ENCODE results near the gene ENTPD5.
"Not testable (repeated sequence)": the region's sequence is repeated elsewhere in the genome, so short reads cannot be mapped to it uniquely, and the experiment has no call there.

The ENTPD5 gene

GRCh38 chr14:73996731-73997107, 22.4 kb downstream of the ENTPD5 start:
- Histone ChIP-seq H3K4me3 (ENCODE audit: low read depth, low read length) (no peak overlapping the region), H3K27ac (ENCODE audit: extremely low read depth, low read depth, low read length) (no peak overlapping the region), H3K4me1 (ENCODE audit: control insufficient read depth, insufficient read depth, low read length) (no peaks in the 10 kb centered on the region), H3K9me3 (ENCODE audit: control insufficient read depth, insufficient read depth, low read depth, low read length) (no peaks in the 10 kb centered on the region), H3K36me3 (ENCODE audit: control insufficient read depth in 2 of 2, insufficient read depth in 1 of 2, low read length in 2 of 2) (peaks cover 0 to 4% of the 10 kb centered on the region in 2 experiments; a peak in 2 of 3 replicates)
- ChIA-PET CTCF (interaction anchor here (0.6 kb wide), 1 partner anchor 19 kb away, joined by 4 read pairs; no protein-coding TSS in a partner anchor), POLR2A (no interaction called here)
- no peak for TF ChIP-seq ZNF335 (tag by site-specific recombination; conservative IDR thresholded peaks at IDR 0.05)
- TF ChIP-seq ZNF23 (tag by site-specific recombination; IDR thresholded peaks at IDR 0.05; ENCODE audit: borderline replicate concordance) = no peak
- no peak for TF ChIP-seq PRDM10 (tag by site-specific recombination; IDR thresholded peaks at IDR 0.05)
- TF ChIP-seq ZNF146 (tag by site-specific recombination; IDR thresholded peaks at IDR 0.05) = no peak
- no peak for TF ChIP-seq ZNF473 (tag by site-specific recombination; IDR thresholded peaks at IDR 0.05)
- TF ChIP-seq ZFP3 (tag by site-specific recombination; IDR thresholded peaks at IDR 0.05; ENCODE audit: low read depth) = no peak
- no peak for TF ChIP-seq ZNF776 (tag by site-specific recombination; IDR thresholded peaks at IDR 0.05; ENCODE audit: borderline replicate concordance)
- TF ChIP-seq ZEB2 (tag by site-specific recombination; IDR thresholded peaks at IDR 0.05) = no peak
- TF ChIP-seq ZNF530 (tag by site-specific recombination; IDR thresholded peaks at IDR 0.05; ENCODE audit: low read depth) = no peak
- no peak for TF ChIP-seq ZBTB48 (tag by site-specific recombination; IDR thresholded peaks at IDR 0.05)
- TF ChIP-seq ZNF10 (tag by site-specific recombination; IDR thresholded peaks at IDR 0.05) = no peak
- TF ChIP-seq REPIN1 (tag by site-specific recombination; IDR thresholded peaks at IDR 0.05; ENCODE audit: low read depth) = no peak
- no peak for TF ChIP-seq ZNF214 (tag by site-specific recombination; IDR thresholded peaks at IDR 0.05; ENCODE audit: borderline replicate concordance)
- no peak for TF ChIP-seq ZNF391 (tag by site-specific recombination; IDR thresholded peaks at IDR 0.05; ENCODE audit: borderline replicate concordance, low read depth)
- no peak for TF ChIP-seq ZBTB1 (tag by site-specific recombination; IDR thresholded peaks at IDR 0.05)
- TF ChIP-seq ZNF560 (tag by site-specific recombination; IDR thresholded peaks at IDR 0.05; ENCODE audit: borderline replicate concordance) = no peak
- TF ChIP-seq ZXDB (tag by site-specific recombination; IDR thresholded peaks at IDR 0.05) = no peak
- TF ChIP-seq ZNF707 (tag by site-specific recombination; IDR thresholded peaks at IDR 0.05) = no peak
- TF ChIP-seq, protein P1, sequence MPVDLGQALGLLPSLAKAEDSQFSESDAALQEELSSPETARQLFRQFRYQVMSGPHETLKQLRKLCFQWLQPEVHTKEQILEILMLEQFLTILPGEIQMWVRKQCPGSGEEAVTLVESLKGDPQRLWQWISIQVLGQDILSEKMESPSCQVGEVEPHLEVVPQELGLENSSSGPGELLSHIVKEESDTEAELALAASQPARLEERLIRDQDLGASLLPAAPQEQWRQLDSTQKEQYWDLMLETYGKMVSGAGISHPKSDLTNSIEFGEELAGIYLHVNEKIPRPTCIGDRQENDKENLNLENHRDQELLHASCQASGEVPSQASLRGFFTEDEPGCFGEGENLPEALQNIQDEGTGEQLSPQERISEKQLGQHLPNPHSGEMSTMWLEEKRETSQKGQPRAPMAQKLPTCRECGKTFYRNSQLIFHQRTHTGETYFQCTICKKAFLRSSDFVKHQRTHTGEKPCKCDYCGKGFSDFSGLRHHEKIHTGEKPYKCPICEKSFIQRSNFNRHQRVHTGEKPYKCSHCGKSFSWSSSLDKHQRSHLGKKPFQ (tag by site-specific recombination; IDR thresholded peaks at IDR 0.05) = no peak
- TF ChIP-seq, protein P2, sequence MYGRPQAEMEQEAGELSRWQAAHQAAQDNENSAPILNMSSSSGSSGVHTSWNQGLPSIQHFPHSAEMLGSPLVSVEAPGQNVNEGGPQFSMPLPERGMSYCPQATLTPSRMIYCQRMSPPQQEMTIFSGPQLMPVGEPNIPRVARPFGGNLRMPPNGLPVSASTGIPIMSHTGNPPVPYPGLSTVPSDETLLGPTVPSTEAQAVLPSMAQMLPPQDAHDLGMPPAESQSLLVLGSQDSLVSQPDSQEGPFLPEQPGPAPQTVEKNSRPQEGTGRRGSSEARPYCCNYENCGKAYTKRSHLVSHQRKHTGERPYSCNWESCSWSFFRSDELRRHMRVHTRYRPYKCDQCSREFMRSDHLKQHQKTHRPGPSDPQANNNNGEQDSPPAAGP (tag by site-specific recombination; IDR thresholded peaks at IDR 0.05) = no peak

DNA sequence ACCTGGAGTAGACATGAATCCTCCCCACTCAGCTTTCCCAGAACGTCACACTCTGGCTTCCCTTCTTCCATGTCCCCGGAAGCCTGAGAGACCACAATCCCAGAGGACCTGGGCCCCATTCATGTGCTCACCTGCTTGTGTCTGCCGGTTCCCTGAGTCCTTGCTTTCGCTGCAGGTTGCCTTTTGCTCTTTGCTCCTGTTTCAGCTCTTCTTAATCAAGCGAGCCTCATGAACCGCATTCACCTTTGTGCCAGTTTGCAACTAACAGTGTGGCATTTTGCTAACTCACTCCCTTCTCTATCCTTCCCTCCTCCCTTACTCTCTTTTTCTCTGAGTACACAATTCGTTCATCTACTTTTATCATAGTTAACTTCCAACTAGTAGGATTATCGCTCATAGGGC, 23.1 kb downstream of the ENTPD5 start:
- no peak for TF ChIP-seq INSM2 (tag by site-specific recombination; IDR thresholded peaks at IDR 0.05)
- no peak for TF ChIP-seq ZNF211 (tag by site-specific recombination; IDR thresholded peaks at IDR 0.05; ENCODE audit: low read depth)
- no peak for TF ChIP-seq ZNF155 (tag by site-specific recombination; IDR thresholded peaks at IDR 0.05)
- TF ChIP-seq ZNF792 (tag by site-specific recombination; IDR thresholded peaks at IDR 0.05) = no peak
- TF ChIP-seq ZNF837 (tag by site-specific recombination; IDR thresholded peaks at IDR 0.05) = no peak
- Histone ChIP-seq H3K4me1 (ENCODE audit: control insufficient read depth, insufficient read depth, low read length) (no peaks in the 10 kb centered on the region), H3K36me3 (ENCODE audit: control insufficient read depth in 2 of 2, insufficient read depth in 1 of 2, low read length in 2 of 2) (peaks cover 0 to 4% of the 10 kb centered on the region in 2 experiments; a peak in 2 of 3 replicates), H3K9me3 (ENCODE audit: control insufficient read depth, insufficient read depth, low read depth, low read length) (no peaks in the 10 kb centered on the region), H3K4me3 (ENCODE audit: low read depth, low read length) (no peak overlapping the region), H3K27ac (ENCODE audit: extremely low read depth, low read depth, low read length) (no peak overlapping the region)
- ChIA-PET POLR2A (no interaction called here), CTCF (no interaction called here)

GRCh38 chr14:73994926-73995325, 24.2 kb downstream of the ENTPD5 start:
- H3K4me1 ChIP-seq (ENCODE audit: control insufficient read depth, insufficient read depth, low read length); POLR2A ChIA-PET; H3K9me3 ChIP-seq (ENCODE audit: control insufficient read depth, insufficient read depth, low read depth, low read length); CTCF ChIA-PET; H3K36me3 ChIP-seq (ENCODE audit: control insufficient read depth in 2 of 2, insufficient read depth in 1 of 2, low read length in 2 of 2); H3K4me3 ChIP-seq (ENCODE audit: low read depth, low read length); H3K27ac ChIP-seq (ENCODE audit: extremely low read depth, low read depth, low read length): not testable (repeated sequence)
